ENCODE results near the gene CMYA5.

Gene CMYA5

GRCh38 chr5:79793722-79794121, 104.1 kb downstream of the CMYA5 start:
- DNase-seq (ENCODE audit: low spot score), result no peak

DNA sequence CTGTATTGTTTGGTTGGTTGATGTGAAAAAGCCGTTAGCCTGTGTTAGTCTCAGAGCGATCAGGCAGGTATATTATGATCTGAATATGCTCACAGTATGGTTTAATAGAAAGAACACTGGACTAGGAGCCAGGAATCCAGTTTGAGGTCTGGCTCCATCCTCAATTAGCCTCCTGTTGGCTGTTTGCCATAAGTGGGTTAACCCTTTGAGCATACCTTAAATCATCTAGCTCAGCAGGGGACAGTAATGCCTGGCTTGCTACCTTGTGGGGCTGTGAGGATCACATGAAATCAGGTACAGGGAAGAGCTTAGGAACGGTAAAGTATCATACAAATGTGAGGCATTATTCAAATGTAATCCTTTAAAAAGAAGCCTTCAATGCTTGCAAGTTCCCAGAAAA, 104.7 kb downstream of the CMYA5 start:
- DNase-seq (ENCODE audit: low spot score), result no peak

GRCh38 chr5:79795764-79796398, 106.2 kb downstream of the CMYA5 start:
- no peak for DNase-seq (ENCODE audit: low spot score)

GRCh38 chr5:79798893-79799590, 109.4 kb downstream of the CMYA5 start:
- no peak for DNase-seq (ENCODE audit: low spot score)

DNA sequence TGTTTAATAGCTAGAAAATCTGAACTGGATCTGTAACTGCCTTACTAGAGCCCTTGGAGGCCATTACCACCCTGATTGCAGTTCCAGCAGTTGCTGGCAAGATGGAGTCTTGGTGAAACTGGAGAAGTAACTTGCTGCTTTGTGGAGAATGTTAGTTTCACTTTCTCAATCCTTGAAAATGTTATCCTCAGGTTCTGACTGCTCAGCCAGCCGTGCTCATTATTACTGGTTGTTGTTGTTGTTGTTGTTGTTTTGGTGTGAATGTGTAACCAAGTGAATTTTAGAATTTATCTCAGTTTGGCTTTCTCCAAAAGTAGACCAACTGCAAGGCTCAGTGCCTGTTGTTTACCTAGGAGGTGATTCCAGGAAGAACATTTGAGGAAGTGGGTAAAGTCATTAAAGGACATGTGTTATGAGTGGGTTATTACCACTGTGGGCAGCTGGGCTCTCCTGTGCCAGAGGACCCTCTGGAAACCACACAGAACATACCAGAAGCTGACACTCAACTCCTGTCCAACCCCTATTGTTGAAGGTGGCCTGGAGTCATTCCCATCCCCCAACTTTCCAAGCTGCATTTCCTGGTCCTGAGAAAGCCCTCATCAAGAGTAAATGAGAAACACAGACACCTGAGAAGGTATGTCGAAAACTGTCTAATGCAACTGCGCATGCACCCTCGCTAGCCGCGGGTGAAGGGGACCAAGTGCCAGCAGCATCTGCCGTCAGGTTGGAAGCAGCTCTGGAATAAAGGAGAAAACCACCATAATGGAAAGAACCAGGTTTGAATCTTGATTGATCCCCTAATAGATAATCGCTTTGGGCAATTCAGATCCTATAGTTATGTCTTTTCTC, 111.6 kb downstream of the CMYA5 start:
- DNase-seq (ENCODE audit: low spot score), result no peak

GRCh38 chr5:79802406-79802805, 112.8 kb downstream of the CMYA5 start:
- no peak for DNase-seq (ENCODE audit: low spot score)

- DNase-seq (ENCODE audit: low spot score), result no peak
Observed at GRCh38 chr5:79803007-79803406, 113.4 kb downstream of the CMYA5 start.

GRCh38 chr5:79806741-79807140, 117.1 kb downstream of the CMYA5 start:
- peak; percentile 37 for DNase-seq (ENCODE audit: low spot score)

- DNase-seq (ENCODE audit: low spot score), result no peak
Observed at GRCh38 chr5:79809743-79810142, 120.1 kb downstream of the CMYA5 start.

DNA sequence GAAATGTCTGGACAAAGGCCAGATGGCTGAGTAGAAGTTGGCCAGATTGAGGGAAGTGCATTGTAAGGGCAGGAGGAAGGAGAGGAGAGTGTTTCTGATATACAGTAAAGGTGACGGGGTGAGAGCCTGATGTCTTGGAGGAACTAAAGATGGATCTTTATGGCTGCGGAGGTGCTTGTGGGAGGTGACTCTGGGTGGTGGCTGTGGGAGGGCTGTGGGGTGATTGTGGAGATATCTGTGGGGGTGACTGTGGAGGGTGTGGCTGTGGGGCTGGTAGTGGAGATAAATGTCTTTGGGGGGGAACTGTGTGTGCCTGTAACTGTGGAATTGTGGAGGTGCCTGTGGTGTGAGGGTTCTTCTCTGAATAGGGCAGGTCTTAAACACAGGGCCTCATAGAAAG, 121.4 kb downstream of the CMYA5 start:
- no peak for DNase-seq (ENCODE audit: low spot score)

GRCh38 chr5:79811904-79812303, 122.3 kb downstream of the CMYA5 start:
- no peak for DNase-seq (ENCODE audit: low spot score)

DNA sequence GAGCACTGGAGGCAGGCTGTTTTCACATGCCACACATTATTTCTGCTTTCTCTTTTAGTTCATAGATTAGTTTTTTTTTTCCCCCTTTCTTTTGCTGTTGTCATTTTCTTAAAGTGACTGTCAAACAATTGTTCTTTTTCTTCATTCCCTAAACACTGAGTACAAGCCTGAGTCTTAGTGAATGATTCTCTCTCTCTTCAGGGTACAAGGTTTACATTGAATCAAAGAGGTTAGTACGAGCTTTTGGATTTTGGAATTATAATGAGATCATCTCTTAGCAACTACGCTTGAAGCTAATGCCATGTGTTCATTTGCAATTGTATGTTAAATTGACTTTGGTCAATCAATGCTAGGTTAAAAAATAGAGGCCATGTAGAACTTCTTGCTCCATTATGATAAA, 125.1 kb downstream of the CMYA5 start:
- no peak for DNase-seq (ENCODE audit: low spot score)

DNA sequence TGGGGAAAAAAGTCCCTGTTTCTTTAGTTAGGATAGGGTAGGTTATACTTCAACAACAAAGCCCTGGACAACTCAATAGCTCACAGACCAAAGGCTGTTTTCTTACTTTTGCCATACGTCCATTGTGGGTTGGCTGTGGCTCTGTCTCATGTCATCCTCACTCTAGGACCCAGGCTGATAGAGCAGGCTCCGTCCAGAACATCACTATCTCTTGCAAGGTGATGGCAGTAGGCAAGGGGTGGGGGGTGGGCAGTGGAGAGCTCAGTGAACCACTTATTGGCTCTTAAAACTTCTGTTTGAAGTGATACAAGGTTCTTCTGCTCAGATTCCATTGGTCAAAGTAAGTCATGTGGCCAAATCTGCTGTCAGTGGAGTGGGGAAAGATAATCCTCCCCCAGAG, 126.4 kb downstream of the CMYA5 start:
- DNase-seq (ENCODE audit: low spot score), result no peak

DNA sequence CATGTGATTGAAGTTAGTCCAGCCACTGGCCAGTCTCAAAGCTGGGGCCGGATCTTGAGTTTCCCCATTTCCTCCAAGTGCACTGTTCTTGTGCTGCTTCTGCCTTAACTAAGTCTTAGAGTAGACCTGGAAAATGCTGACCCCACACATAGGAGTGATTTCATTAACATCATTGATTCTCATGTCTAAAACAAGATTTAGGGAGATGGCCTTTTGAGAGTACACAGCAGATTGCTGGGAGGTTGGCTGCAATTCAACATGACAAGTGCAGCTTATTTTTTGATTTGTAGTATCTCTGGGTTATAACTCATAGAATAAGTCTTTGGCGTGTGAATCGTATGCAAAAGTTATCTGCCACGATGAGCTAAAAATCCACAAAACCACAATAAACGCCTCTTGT, 131.0 kb downstream of the CMYA5 start:
- DNase-seq (ENCODE audit: low spot score), result no peak

DNA sequence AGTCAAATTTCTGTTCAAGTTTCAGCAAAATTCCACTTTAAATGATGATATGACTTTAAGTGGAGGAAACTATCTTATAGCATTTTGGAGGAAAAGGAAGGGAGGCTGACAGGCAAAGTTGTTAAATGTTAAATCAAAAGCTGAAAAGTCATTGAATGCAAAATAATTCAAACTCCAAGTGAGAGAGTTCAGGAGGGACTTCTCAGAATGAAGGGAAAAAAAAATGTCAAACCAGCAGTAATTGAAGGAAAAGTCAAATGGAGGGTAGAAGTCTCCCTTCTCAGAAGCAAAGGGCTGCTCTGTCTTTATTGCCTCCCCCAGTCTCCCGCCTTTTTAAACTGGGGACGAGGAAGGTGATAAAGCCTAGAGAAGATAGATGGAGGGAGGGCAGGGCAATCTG, 134.8 kb downstream of the CMYA5 start:
- no peak for DNase-seq (ENCODE audit: low spot score)

DNA sequence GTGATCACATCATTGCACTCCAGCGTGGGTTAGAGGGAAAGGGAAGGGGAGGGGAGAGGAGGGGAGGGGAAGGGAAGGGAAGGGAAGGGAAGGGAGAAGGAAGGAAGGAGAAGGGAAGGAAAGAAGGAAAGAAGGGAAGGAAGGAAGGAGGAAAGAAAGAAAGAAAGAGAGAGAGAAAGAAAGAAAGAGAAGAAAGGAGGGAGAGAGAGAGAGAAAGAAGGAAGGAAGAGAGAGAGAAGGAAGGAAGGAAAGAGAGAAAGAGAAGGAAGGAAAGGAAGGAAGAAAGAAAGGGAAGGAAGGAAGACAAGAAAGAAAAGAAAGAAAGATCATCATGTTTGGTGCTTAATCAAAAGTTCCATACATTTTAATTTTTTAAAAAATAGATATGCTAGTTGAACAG, 136.2 kb downstream of the CMYA5 start:
- no peak for DNase-seq (ENCODE audit: low spot score)

GRCh38 chr5:79827159-79827629, 137.6 kb downstream of the CMYA5 start:
- no peak for DNase-seq (ENCODE audit: low spot score)

- DNase-seq (ENCODE audit: low spot score), result peak; percentile 72
Observed at GRCh38 chr5:79829260-79829659, 139.6 kb downstream of the CMYA5 start.

- no peak for DNase-seq (ENCODE audit: low spot score)
Observed at GRCh38 chr5:79831381-79832309, 142.0 kb downstream of the CMYA5 start.

GRCh38 chr5:79832911-79833310, 143.3 kb downstream of the CMYA5 start:
- DNase-seq (ENCODE audit: low spot score), result no peak

- DNase-seq (ENCODE audit: low spot score), result no peak
Observed at GRCh38 chr5:79834098-79834753, 144.6 kb downstream of the CMYA5 start.
